Body of pancreas (tissue), 4 donors: ENCODE results near the gene AGO3.

Experiments
- CTCF ChIP-seq, 7 experiments: fragments of 450-650 bp in 4 of 7; fragments of 200-600 bp in 3 of 7; sonication (generic) in 3 of 7; IDR thresholded peaks; one replicate each; pipeline ENCODE4 v1.5.1; 2016 to 2019; ENCODE audit warnings: antibody characterized with exemption in 7 of 7
- POLR2A ChIP-seq, 3 donors: fragments of 450-650 bp; IDR thresholded peaks; one replicate each; pipeline ENCODE4 v1.6.1; 2016; ENCODE audit warnings: antibody characterized with exemption in 3 of 3, mild to moderate bottlenecking in 2 of 3

GRCh38 chr1:36024847-36025246 lies 93.9 kb downstream of the AGO3 start:
- TF ChIP-seq CTCF (IDR thresholded peaks at IDR 0.05), result no peak
- TF ChIP-seq POLR2A (IDR thresholded peaks at IDR 0.05), result no peak
